Endometrial microvascular endothelial cells (primary cell): Measurements from ENCODE around the gene BSPRY. TPM values are rescaled to one million over a fixed set of nuclear protein-coding genes. Genes with fewer than 3 reads are reported as not detected.

Source experiments
- in situ Hi-C: cut with HindIII; loops from 2 replicates; pipeline ENCODE4 v1.10.0; 2017; ENCODE audit warnings: low sequenced_read_pairs, low pct_unique_long_range_greater_than_20kb; ENCODE audit errors: inconsistent ontology term
- total RNA-seq: library from RNA; depleted of rRNA; stranded (reverse); fragments of >200 nt; gene quantifications from one replicate; pipeline ENCODE4 v1.2.3, GENCODE V29; 2015; ENCODE audit errors: inconsistent ontology term

Gene BSPRY
- total RNA-seq, result not detected

DNA sequence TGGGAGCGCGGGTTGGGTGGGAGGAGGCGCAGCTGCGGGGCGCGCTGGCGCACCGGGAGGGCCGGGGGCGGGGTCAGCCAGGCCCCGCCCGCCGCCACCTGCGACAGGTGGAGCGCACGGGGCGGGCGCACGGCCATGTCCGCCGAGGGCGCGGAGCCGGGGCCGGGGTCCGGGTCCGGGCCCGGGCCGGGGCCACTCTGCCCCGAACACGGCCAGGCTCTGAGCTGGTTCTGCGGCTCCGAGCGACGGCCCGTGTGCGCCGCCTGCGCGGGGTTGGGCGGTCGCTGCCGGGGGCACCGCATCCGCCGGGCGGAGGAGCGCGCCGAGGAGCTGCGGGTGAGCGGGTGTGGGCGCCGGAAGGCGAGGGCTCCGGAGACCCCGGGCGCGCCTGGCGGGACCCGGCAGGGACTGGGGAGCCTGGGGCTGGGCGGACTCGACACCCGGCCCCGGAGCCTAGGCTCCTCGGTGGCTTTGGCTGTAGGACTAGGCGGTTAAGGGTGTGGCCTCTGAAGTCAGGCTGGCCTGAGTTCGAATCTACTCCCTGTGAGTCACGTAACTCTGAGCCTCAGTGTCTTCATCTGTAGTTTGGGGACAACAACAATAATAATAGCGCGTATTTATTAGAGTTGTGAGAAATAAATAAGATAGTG lies at the start of gene BSPRY:
Gene BSPRY (plus strand): TSS at position 97 of the 650 bp plus-strand sequence. CDS start 39 bp downstream, at position 136.
- in situ Hi-C loops, result no loop called here

DNA sequence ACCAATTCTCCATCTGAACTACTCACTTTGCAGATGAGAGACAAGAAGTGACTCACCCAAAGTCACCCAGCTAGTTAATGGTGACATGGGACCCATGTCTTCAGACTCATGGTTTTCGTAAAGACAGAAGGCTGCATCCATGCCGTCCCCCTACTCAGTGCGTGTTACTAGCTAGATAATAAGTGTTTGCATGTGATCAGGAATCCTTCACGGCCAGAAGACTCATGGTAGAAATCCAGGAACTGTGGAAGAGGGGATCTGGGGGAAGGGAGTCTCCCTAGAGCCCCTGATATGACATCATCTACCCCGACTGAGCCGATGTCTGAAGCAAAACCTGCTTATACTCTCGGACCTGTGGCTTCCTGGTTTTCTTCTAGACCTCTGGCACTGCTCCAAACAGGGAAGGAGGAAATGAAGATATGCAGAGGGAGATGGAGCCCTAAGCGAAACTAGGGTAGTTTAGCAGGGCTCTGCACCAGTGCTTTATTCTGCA lies 49.5 kb upstream of the BSPRY start:
- in situ Hi-C loops, result no loop called here

DNA sequence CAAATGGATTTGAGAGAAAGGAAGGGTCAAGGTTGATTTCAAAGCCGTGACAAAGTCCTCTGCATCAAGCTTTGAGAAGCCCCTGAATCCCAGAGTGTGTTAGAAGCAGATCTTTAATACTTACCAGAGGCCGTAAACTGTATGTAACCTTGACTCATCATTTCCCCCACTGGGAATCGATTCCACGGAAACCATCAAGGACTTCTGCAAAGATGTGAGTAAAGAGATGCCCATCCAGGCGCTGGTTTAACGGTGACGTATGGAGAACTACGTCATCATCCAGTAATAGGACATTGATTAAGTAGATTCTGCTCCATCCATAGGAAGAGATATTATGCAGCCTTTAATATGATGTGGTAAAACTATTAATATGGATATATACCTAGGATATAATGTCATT lies 47.8 kb upstream of the BSPRY start:
- in situ Hi-C loops, result no loop called here

DNA sequence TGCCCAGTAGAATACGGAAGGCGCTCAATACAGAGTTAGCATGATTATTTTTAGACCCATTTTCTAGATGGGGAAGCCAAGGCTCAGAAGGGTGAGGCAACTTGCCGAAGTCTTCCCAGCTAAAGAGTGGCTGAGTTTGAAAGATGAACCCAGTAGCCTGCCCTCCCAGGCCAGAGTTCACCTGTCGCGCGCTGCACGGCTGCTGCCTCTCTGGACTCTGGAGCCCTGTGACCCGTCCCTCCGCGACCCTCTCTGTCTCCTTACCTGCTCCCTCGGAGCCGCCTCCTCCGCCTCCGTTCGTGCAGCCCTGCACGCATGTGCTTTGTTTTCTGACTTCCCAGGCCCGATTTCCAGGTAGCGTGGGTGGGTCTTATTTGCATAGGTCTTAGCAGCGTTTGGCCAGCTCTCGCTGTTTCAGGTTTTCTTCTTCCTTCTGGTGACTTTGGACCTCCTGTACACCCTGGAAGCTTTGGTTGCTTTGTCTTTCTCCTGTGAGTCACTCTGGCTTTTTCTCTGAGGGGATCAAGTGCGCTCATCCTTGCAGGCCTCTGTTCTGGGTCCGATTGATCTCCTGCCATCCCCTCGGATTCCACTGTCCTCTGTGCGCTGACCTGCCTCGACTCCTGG lies 46.4 kb upstream of the BSPRY start, which contains the start of gene RNF183:
Gene RNF183 (minus strand): TSS at position 585 of the 627 bp plus-strand sequence. CDS start 5,192 bp downstream, outside the sequence.
- in situ Hi-C loops, result no loop called here

DNA sequence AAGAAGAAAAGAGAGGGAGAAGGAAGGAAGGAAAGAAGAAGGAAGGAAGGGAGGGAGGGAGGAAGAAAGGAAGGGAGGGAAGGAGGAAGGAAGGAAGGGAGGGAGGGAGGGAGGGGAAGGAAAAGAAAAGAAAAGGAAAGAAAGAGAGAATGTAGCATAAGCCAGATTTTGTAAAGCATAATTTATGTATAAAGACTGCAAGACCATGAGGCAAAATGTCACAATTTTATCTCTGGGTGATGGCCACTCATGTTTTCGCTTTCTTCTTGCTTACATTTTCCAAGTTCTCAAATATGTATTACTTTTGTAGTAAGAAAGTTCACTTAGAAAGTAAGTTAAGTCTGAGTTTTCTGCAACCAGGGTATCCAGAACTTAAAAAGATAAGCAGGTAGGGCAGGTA lies 42.8 kb upstream of the BSPRY start:
- in situ Hi-C loops, result no loop called here

DNA sequence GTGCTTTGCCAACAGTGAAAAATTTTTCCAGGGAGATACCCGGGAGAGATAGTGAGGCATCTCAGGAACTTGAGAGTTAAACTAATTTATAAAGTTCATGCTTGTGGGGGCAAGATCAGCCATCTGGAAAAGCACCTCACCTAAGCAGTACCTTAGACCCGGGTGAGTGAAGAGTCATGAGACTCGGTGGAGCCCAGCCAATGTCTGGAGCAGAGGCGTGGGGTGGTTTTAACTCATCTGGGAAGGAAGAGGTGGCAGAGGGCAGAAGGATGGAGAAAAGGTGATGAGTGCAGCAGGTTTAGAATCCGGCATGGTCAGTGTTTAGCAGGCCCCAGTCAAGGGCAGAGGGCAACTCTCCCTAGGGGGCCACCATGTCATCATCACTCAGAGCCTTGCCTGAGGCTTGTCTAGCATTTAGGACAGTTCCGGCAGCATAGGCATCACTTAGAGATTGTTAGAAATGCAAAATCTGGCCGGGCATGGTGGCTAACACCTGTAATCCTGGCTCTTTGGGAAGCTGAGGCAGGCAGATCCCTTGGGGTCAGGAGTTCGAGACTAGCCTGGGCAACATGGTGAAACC lies 41.9 kb upstream of the BSPRY start:
- in situ Hi-C loops, result no loop called here

DNA sequence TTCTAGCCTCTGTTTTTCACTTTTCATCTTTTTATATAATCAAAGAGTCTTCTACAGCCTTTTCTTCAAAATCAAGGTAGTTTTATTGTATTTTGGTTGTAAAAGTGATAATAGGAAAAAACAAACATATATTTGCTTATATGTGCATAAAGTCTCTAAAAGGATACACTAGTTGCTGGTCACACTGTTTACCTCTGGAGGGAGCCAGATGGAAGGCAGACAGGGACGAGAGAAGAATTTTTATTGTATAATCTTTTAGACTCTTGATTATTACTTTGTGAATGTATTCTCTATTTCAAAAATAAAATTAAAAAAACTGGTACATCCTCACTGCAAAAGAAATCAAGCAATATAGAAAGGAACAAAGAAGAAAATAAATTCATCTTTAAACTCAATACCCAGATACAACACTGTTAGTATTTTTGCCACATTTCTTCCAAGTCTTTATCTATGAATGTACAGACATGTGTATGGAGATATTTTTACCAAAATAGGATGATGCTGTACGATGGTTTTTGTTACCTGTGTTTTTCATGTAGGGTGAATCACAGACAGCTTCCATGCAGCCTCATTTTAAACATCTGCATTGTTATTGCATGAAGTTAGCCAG lies 40.0 kb upstream of the BSPRY start:
- in situ Hi-C loops, result no loop called here

DNA sequence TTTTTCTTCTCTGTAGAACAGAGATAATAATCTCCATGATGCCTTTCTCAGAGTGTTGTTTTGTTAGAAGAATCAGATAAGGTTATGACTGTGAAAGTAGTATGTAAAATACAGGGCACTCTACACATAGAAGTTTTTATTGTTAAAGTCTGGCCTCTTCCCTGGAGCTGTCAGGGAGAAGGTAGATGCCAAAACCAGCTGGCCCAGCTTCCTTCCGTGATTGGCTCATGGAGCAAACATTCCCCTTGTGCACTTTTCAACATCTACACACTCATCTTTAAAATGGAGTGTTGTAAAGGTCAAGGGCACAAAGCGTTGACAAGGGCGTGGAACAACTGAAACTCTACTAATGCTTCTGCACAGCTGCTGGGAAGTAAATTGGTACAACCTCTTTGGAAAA lies 38.8 kb upstream of the BSPRY start:
- in situ Hi-C loops, result no loop called here

DNA sequence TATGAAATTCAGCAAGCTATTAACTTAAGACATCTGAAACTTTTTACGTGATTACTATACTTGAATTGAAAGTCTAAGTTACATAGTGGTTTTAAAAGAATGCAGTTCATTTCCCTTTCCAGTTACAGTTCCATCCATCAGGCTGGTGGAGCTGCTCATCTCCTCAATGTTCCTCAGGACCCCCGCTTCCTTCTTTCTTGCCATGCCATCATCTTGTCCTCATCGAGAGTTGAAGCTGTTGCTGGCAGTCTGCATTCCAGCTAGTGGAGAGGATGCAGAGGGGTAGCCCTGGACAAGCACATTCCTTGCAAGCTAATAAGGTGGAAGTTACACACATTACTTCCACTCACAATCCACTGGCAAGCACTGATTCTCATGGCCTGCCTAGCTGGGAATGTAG lies 37.4 kb upstream of the BSPRY start:
- in situ Hi-C loops, result no loop called here

DNA sequence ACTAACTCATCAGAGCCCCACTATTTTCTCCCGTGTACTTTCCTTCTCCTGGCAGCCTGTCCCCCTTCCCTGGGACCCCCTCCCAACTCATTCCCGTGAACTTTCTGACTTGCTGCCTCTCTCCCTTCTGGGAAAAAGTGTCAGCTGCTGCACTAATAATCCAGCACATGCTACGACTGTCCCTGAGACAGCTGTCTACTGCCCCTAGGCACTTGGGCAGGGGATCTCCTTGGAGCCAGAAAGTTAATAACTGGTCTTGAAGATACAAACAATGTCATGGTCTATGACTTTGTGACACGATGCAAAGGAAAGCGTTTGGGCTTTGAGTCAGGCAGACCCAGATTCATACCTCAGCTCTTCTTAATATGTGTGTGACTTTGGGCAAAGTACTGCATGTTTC lies 36.1 kb upstream of the BSPRY start:
- in situ Hi-C loops, result no loop called here

DNA sequence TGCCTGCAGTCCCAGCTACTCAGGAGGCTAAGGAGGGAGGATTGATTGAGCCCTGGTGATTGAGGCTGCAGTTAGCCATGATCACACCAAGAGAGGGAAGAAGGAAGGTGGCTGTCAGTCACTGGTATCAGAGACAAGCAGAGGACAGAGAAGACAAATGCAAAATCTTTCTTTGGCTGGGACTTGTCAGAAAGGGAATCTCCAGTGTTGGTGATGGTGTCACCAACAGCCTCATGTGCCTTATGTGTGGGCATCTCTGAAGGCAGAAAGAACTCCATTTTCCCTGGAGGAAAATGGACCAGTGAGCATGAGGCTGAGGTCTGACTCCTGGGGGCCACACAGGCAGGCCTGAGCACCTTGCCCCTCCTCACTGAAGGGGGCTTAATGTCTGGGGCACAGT lies 34.1 kb upstream of the BSPRY start:
- in situ Hi-C loops, result no loop called here

DNA sequence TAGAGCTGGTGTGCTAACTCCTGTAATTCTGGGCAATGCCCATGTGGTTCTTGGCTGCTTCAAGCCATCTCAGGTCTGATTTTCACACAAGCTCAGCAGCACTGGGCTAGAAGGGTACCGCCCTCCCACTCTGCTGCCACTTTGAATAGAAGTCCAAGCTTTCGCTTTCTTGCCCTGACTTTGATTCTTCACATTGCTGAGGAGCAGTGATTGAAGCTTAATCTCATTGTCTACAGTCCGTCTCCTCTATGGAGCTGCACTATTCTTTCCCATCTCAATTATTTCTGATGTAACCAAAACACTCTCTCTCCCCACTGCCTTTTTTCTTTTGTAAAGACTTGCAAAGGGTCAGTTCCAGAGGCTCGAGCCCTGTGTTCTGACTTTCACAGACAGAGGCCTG lies 33.3 kb upstream of the BSPRY start:
- in situ Hi-C loops, result no loop called here

DNA sequence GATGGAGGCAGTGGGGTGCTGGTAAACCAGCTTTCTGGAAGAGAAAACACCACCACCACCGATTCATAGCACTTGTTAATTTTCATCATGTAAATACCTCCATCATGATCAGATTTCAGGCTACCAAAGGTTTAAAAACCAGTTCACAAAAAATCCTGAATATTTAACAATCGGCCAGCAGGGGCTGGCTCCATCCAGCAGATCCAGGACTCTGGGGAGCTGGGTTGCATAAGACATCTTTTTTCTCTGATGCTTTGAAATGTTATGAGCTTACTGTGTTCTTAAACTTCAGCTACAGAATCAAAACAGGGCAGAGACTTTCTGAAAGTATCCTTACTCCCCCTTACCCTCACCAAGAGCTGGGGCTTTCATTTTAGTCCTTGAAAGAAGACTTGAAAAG lies 31.6 kb upstream of the BSPRY start:
- in situ Hi-C loops, result no loop called here

DNA sequence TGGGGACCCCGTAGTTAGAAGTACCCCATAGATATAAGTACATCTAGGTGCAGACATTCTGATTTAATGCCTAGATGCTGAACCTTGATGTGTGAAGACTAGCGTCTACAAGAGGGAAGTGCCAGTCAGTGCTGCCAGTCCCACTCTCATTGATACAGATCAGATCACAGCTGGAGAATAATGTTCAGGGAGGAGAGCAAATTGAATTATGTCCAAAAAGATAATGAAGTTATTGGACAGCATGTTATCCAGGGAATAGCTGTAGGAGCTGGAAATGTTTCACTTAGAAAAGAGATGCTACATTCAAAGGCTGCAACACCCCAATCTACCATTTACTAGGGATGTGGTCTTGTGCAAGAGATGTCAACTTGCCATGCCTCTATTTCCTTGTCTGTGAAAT lies 30.3 kb upstream of the BSPRY start:
- in situ Hi-C loops, result no loop called here

DNA sequence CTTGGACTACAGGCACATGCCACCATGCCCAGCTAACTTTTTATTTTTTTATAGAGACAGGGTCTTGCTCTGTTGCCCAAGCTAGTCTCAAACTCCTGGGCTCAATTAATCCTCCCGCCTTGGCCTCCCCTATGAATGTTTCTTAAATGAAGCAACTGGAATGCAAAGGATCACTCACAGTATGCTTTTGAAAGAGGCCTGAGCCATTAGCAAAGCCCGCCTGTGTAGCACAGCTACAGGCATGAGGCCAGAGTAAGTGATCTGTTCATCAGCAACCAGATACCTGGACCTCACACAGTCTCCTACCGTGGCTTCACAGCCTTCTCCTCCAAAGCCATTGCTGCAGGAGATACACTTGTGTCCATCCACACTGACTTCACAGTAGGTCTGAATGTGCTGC lies 29.3 kb upstream of the BSPRY start:
- in situ Hi-C loops, result no loop called here

DNA sequence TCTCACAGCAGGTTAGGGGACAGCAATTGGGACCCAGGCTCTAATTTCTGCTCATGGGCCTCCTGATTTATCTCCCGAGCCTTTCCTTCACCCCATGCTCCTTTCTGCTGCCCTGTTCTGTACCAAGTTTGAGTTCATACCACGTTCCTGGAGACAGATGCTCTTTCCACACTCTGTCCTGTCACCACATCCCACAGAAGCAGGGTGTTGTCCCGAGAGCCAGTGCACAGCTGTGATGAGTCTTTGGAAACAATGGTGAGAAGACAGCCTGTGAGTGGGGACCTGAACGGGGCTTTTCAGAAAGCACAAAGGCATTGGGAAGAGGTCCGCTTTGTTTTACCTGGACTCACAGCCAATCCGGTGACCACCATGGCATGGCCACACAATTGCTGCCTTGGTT lies 26.7 kb upstream of the BSPRY start:
- in situ Hi-C loops, result no loop called here

DNA sequence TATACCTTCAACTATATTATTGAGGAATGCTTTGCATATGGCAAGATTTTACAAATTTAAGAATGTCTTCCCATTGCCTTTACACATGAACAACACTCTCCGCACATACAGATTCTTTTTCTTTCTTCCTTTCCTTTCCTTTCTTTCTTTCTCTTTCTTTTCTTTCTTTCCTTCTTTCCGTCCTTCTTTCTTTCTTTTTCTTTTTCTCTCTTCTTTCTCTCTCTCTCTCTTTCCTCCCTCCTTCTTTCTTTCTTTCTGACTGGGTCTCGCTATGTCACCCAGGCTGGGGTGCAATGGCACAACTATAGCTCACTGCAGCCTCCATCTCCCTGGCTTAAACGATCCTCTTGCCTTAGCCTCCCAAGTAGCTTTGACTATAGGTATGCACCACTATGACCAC lies 23.1 kb upstream of the BSPRY start:
- in situ Hi-C loops, result no loop called here

DNA sequence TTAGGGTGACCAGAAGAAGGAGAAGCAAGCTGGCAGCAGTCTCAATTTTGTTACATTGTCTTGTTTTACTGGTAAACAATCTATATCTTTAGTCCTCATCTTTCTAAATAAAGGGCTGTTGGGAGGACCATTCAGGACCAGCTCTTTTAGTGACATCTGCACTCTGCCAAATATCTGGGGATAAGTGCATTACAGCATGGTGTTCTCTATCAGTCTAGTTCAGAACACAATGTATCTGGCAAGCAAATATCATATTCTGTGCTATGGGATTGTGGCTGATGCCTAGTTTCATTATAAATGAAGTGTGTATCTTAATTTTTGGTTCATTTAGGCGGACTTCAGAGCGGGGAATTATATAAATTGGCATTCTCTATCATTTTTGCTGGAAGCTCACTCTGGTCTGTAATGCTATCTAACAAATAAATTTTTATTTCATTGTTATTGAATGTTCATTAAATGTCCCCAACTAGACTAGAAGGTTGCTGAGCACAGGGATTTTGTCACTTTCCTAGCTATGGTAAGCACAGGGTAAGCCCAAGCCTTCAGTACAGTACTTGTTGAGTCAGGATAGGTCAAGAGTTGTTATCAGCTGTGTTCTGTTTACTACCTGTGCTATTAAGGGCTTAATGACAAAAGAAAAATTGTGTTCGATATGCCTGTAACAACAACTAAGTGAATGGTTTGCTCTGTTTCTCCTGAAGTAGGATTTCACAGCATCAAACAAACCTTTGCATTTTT lies 21.1 kb upstream of the BSPRY start:
- in situ Hi-C loops, result no loop called here

DNA sequence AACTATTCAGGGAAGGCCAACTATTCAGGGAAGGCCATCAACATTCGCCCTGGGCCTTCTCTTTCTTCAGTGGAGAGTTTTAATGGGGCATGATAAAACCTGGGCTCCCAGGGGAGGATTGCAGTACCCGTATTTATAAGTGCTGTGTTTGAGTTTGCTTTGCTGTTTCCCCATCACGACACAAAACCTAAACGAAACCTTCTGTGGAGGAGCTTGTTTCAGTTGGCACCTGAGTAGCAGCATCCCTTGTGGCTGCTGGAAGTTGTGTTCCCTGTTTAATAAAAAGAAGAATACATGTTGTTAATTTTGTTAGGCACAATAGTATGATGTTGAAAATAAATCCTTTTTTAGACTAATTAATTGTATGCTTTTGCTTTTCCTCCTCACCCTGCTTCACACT lies 17.6 kb upstream of the BSPRY start:
- in situ Hi-C loops, result no loop called here
